Upper lobe of left lung (tissue), 6 donors: ENCODE measurements around the gene SEPTIN7. TPM values are rescaled to one million over a fixed set of nuclear protein-coding genes. Genes with fewer than 3 reads are reported as not detected.

Experiments
- ATAC-seq, 2 donors: fragments of 200-7000 bp; cut with Tn5 transposase; one replicate each; pipeline ENCODE4 v1.9.1; 2022; ENCODE audit warnings: mild to moderate bottlenecking in 2 of 2, moderate library complexity in 2 of 2; ENCODE audit not compliant: low FRiP score in 2 of 2
- DNase-seq, 2 donors: peaks; one replicate each; pipeline ENCODE4 v3.0.0-alpha.2; 2019 to 2020
- H3K27ac ChIP-seq, 4 donors: fragments of 200-600 bp; sonication (generic); one replicate each; pipeline ENCODE4 v1.5.1; 2016 to 2019
- H3K27me3 ChIP-seq, 4 donors: fragments of 200-600 bp; sonication (generic); one replicate each; pipeline ENCODE4 v1.5.1; 2017 to 2019
- H3K36me3 ChIP-seq, 4 donors: fragments of 200-600 bp; sonication (generic); one replicate each; pipeline ENCODE4 v1.5.1; 2016 to 2019
- H3K4me1 ChIP-seq, 4 donors: fragments of 200-600 bp; sonication (generic); one replicate each; pipeline ENCODE4 v1.5.1; 2018 to 2019
- H3K4me3 ChIP-seq, 4 donors: fragments of 200-600 bp; sonication (generic); one replicate each; pipeline ENCODE4 v1.5.1; 2017 to 2019; ENCODE audit warnings: mild to moderate bottlenecking in 2 of 4, moderate library complexity in 1 of 4
- H3K9me3 ChIP-seq, 4 donors: fragments of 200-600 bp; sonication (generic); one replicate each; pipeline ENCODE4 v1.5.1; 2018 to 2019
- EP300 ChIP-seq, 4 donors: sonication (generic); formaldehyde crosslinking; IDR thresholded peaks; one replicate each; pipeline ENCODE4 v1.5.1; 2017; ENCODE audit warnings: antibody characterized with exemption in 4 of 4, control low read depth in 2 of 4
- POLR2A ChIP-seq, 4 donors: fragments of 450-650 bp; IDR thresholded peaks; one replicate each; pipeline ENCODE4 v1.5.1; 2016 to 2017; ENCODE audit warnings: antibody characterized with exemption in 4 of 4, mild to moderate bottlenecking in 2 of 4
- POLR2AphosphoS5 ChIP-seq, 2 donors: sonication (generic); formaldehyde crosslinking; IDR thresholded peaks; one replicate each; pipeline ENCODE4 v1.5.1; 2017; ENCODE audit warnings: antibody characterized with exemption in 2 of 2
- WGBS, 2 donors: methylation state at CpG; one replicate each; pipeline ENCODE4 v1.1.5; 2017 to 2018; 5-methylcytosine and 5-hydroxymethylcytosine counted together
- total RNA-seq, 6 donors: library from RNA; depleted of rRNA in 4 of 6; stranded (reverse); fragments of >200 nt in 4 of 6; gene quantifications; one replicate each; pipeline versions ENCODE4 v1.1.0 to v1.2.1, GENCODE V29; 2016 to 2021
- TF ChIP-seq, protein P1 (sequence below), 6 experiments: fragments of 450-650 bp in 4 of 6; fragments of 200-600 bp in 2 of 6; sonication (generic) in 2 of 6; IDR thresholded peaks; one replicate each; pipeline ENCODE4 v1.5.1; 2016 to 2019; ENCODE audit warnings: antibody characterized with exemption in 6 of 6
- donor health status: DM: no; HTN: no; CAD: no; lungs with moderate emphysema.
- donor health status: DM: no; HTN: yes; CAD: no; lungs with severe emphysema.

SEPTIN7 gene
- total RNA-seq, 6 donors from 2014 or later = 47.1 to 215 (median 142) TPM

- Histone ChIP-seq H3K4me3 (no peak overlapping the region), H3K27me3 (no peaks in the 10 kb centered on the region), H3K9me3 (no peaks in the 10 kb centered on the region), H3K36me3 (no peaks in the 10 kb centered on the region), H3K4me1 (no peaks in the 10 kb centered on the region), H3K27ac (no peak overlapping the region)
- DNase-seq (no peak), ATAC-seq (no peak)
- WGBS, 2 donors = 87 to 95% methylated on average over 3 of the region's 3 CpGs
- no peak for TF ChIP-seq POLR2A (IDR thresholded peaks at IDR 0.05)
- no peak for TF ChIP-seq EP300 (IDR thresholded peaks at IDR 0.05)
- no peak for TF ChIP-seq POLR2AphosphoS5 (IDR thresholded peaks at IDR 0.05)
- TF ChIP-seq, protein P1, sequence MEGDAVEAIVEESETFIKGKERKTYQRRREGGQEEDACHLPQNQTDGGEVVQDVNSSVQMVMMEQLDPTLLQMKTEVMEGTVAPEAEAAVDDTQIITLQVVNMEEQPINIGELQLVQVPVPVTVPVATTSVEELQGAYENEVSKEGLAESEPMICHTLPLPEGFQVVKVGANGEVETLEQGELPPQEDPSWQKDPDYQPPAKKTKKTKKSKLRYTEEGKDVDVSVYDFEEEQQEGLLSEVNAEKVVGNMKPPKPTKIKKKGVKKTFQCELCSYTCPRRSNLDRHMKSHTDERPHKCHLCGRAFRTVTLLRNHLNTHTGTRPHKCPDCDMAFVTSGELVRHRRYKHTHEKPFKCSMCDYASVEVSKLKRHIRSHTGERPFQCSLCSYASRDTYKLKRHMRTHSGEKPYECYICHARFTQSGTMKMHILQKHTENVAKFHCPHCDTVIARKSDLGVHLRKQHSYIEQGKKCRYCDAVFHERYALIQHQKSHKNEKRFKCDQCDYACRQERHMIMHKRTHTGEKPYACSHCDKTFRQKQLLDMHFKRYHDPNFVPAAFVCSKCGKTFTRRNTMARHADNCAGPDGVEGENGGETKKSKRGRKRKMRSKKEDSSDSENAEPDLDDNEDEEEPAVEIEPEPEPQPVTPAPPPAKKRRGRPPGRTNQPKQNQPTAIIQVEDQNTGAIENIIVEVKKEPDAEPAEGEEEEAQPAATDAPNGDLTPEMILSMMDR (IDR thresholded peaks at IDR 0.05) = no peak
Measured at GRCh38 chr7:35784332-35784731, 16.5 kb upstream of the SEPTIN7 start.

DNA sequence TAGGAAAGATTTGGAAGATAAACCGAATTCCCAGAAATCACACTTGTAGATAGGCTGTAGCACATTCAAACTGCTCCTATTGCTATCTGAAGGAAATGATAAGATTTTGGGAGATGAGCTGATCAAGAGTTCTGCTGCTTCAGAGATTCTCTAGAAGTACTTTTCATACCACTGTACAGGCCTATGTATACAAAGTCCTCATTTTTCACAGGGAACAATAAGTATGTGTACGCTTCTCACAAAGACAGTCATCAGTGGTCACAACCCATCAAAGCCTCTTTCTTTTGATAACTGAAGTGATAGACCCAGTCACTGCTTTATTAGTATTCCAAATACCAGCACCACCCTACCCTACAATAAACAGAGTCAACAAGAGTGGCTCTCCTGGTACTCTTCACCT is 15.6 kb upstream of the SEPTIN7 start:
- H3K9me3 ChIP-seq = no peaks in the 10 kb centered on the region
- no peak overlapping the region for H3K27ac ChIP-seq
- ATAC-seq (no peak), DNase-seq (no peak)
- no peaks in the 10 kb centered on the region for H3K27me3 ChIP-seq
- H3K4me1 ChIP-seq = no peaks in the 10 kb centered on the region
- H3K4me3 ChIP-seq = no peak overlapping the region
- TF ChIP-seq, protein P1 (IDR thresholded peaks at IDR 0.05) = no peak
- TF ChIP-seq POLR2AphosphoS5 (IDR thresholded peaks at IDR 0.05) (no peak), POLR2A (IDR thresholded peaks at IDR 0.05) (no peak), EP300 (IDR thresholded peaks at IDR 0.05) (no peak)
- 87 to 95% methylated on average over 2 of the region's 2 CpGs for WGBS, 2 donors
- H3K36me3 ChIP-seq = no peaks in the 10 kb centered on the region

DNA sequence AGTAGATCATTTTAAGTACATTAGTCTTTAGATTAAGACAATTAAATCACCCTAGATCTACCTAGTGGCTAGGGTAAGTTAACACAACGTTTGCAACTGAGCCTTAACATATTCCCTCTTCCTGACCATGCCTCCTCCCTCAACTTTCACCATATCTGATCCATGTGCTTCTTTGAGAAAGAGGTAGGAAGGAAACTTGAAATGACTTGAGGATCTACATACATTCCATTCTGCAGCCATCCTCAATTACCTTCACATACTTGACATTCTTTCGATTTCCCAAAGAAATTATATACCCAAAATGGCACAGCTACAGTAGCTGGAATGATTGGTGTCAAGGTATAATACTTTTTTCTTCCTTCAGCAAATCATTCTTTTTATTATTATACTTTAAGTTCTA is 12.9 kb upstream of the SEPTIN7 start:
- Histone ChIP-seq H3K4me1 (peaks cover 0 to 6% (median 3%) of the 10 kb centered on the region in 4 donors), H3K36me3 (no peaks in the 10 kb centered on the region), H3K27me3 (no peaks in the 10 kb centered on the region), H3K9me3 (no peaks in the 10 kb centered on the region), H3K27ac (no peak overlapping the region), H3K4me3 (no peak overlapping the region)
- no peak for ATAC-seq
- no peak for DNase-seq
- 57 to 64% methylated on average over 2 of the region's 2 CpGs for WGBS, 2 donors
- TF ChIP-seq, protein P1 (IDR thresholded peaks at IDR 0.05) = no peak
- TF ChIP-seq EP300 (IDR thresholded peaks at IDR 0.05) (no peak), POLR2A (IDR thresholded peaks at IDR 0.05) (no peak), POLR2AphosphoS5 (IDR thresholded peaks at IDR 0.05) (no peak)

DNA sequence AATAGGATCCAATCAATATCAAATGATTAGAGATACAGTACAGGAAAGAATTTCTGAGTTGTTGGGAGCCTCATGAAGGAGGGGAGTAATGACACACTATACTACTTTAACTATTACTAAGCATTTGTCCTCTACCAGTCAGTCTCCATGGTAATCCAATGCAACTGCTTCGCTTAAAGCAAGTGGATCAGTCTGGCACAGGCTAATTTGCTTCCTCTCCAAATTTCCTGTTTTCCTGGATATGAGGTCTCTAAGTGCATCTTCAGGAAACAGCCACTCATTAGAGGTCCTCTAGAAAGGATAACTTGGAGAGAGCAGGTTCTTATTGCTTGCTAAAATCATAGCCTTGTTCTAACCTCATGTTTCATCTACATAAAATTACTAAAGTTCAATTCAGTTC is 8.4 kb upstream of the SEPTIN7 start:
- TF ChIP-seq POLR2A (IDR thresholded peaks at IDR 0.05) (no peak), EP300 (IDR thresholded peaks at IDR 0.05) (no peak), POLR2AphosphoS5 (IDR thresholded peaks at IDR 0.05) (no peak)
- TF ChIP-seq, protein P1 (IDR thresholded peaks at IDR 0.05) = no peak
- Histone ChIP-seq H3K9me3 (no peaks in the 10 kb centered on the region), H3K27me3 (no peaks in the 10 kb centered on the region), H3K4me1 (peaks cover 0 to 10% (median 6%) of the 10 kb centered on the region in 4 donors), H3K36me3 (no peaks in the 10 kb centered on the region), H3K27ac (no peak overlapping the region), H3K4me3 (no peak overlapping the region)
- DNase-seq (no peak), ATAC-seq (no peak)
- 42 to 50% methylated on average over 1 of the region's 1 CpG for WGBS, 2 donors

GRCh38 chr7:35792873-35793489 is 7.9 kb upstream of the SEPTIN7 start:
- H3K27ac ChIP-seq = peak overlapping the region in 1 of 4 donors; percentile 11
- TF ChIP-seq POLR2AphosphoS5 (IDR thresholded peaks at IDR 0.05) (no peak), EP300 (IDR thresholded peaks at IDR 0.05) (no peak), POLR2A (IDR thresholded peaks at IDR 0.05) (no peak)
- TF ChIP-seq, protein P1 (IDR thresholded peaks at IDR 0.05) = no peak
- WGBS, 2 donors = 39 to 49% methylated on average over 4 of the region's 4 CpGs
- DNase-seq (no peak), ATAC-seq (no peak)
- H3K4me1 ChIP-seq = peaks cover 0 to 10% (median 6%) of the 10 kb centered on the region in 4 donors
- no peaks in the 10 kb centered on the region for H3K27me3 ChIP-seq
- H3K36me3 ChIP-seq = no peaks in the 10 kb centered on the region
- H3K9me3 ChIP-seq = no peaks in the 10 kb centered on the region
- no peak overlapping the region for H3K4me3 ChIP-seq
